Endothelial cell (in vitro differentiated cells): ENCODE measurements around the gene NDUFA3. TPM values are rescaled to one million over a fixed set of nuclear protein-coding genes. Genes with fewer than 3 reads are reported as not detected.

Experiments used
- DNase-seq: peaks from one replicate; pipeline ENCODE4 v3.0.0; 2021; ENCODE audit warnings: low spot score
- H3K27ac Mint-ChIP-seq: one replicate; pipeline ENCODE4 v1.8.0; 2021; ENCODE audit warnings: mixed read lengths, inconsistent platforms; ENCODE audit not compliant: unreplicated experiment
- H3K27me3 Mint-ChIP-seq: one replicate; pipeline ENCODE4 v1.8.0; 2021; ENCODE audit warnings: mild to moderate bottlenecking, moderate library complexity, mixed read lengths, inconsistent platforms; ENCODE audit not compliant: unreplicated experiment
- H3K36me3 Mint-ChIP-seq: one replicate; pipeline ENCODE4 v1.8.0; 2021; ENCODE audit warnings: mild to moderate bottlenecking, low read depth, mixed read lengths, inconsistent platforms; ENCODE audit not compliant: unreplicated experiment
- H3K4me1 Mint-ChIP-seq: one replicate; pipeline ENCODE4 v1.8.0; 2021; ENCODE audit warnings: mild to moderate bottlenecking, mixed read lengths, inconsistent platforms; ENCODE audit not compliant: unreplicated experiment
- H3K4me3 Mint-ChIP-seq: one replicate; pipeline ENCODE4 v1.8.0; 2021; ENCODE audit warnings: mild to moderate bottlenecking, mixed read lengths, inconsistent platforms; ENCODE audit not compliant: unreplicated experiment
- H3K9me3 Mint-ChIP-seq: one replicate; pipeline ENCODE4 v1.8.0; 2021; ENCODE audit warnings: mixed read lengths, inconsistent platforms; ENCODE audit not compliant: unreplicated experiment
- total RNA-seq: library from RNA; stranded (reverse); fragmentation: NEBNext Ultra II Directional; extraction: Animal tissue kit (Norgen Biotek cat#: 25700); gene quantifications from one replicate; pipeline ENCODE4 v1.2.1, GENCODE V29; 2021; ENCODE audit not compliant: unreplicated experiment
- TF ChIP-seq, protein P1 (sequence below): fragments of 200-600 bp; sonication (generic); IDR thresholded peaks from one replicate; pipeline ENCODE4 v1.5.0; 2021; ENCODE audit warnings: antibody characterized with exemption; ENCODE audit not compliant: unreplicated experiment

The NDUFA3 gene
- total RNA-seq, 1 donor from 2014 or later = 126 TPM

DNA sequence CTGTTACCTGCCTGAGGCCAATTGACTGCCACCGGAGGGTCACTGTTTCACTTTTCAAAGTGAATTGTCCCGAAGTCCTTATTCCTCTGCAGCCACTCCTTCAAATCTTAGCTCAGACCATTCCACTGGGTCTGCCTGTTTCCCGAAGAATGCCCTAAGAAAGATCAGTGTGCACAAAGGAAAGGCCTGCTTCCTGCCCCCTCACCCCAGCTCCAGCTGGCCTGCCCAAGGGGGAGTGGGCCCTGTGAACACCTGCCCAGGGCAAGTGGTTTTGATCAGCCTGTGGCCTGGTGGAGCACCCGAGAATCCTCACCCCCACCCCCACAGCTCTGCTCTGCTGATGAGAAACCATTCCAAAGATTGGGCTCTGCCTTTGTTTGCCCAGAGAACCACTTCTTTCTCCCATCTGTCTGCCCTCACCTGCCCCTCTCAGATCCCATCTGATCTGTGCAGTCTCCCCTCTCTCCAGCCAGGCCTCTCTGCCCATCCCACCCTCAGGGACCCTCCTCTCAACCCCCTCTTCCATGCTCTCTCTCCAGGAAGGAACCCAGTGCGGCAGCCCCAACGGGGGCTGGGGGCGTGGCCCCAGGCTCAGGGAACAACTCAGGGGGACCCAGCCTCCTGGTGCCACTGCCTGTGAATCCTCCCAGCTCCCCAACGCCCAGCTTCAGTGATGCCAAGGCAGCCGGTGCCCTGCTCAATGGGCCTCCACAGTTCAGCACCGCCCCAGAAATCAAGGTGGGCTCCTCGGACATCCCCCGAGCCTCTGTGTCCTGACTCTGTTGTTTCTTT is 46.6 kb downstream of the NDUFA3 start:
- Mint-ChIP-seq H3K9me3 (no peaks in the 10 kb centered on the region), H3K27ac (peak overlapping the region; percentile 94), H3K27me3 (peaks cover 8% of the 10 kb centered on the region), H3K4me3 (peak overlapping the region; percentile 70), H3K36me3 (peaks cover 59% of the 10 kb centered on the region), H3K4me1 (peaks cover 16% of the 10 kb centered on the region)
- TF ChIP-seq, protein P1, sequence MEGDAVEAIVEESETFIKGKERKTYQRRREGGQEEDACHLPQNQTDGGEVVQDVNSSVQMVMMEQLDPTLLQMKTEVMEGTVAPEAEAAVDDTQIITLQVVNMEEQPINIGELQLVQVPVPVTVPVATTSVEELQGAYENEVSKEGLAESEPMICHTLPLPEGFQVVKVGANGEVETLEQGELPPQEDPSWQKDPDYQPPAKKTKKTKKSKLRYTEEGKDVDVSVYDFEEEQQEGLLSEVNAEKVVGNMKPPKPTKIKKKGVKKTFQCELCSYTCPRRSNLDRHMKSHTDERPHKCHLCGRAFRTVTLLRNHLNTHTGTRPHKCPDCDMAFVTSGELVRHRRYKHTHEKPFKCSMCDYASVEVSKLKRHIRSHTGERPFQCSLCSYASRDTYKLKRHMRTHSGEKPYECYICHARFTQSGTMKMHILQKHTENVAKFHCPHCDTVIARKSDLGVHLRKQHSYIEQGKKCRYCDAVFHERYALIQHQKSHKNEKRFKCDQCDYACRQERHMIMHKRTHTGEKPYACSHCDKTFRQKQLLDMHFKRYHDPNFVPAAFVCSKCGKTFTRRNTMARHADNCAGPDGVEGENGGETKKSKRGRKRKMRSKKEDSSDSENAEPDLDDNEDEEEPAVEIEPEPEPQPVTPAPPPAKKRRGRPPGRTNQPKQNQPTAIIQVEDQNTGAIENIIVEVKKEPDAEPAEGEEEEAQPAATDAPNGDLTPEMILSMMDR = no peak
- no peak for DNase-seq

DNA sequence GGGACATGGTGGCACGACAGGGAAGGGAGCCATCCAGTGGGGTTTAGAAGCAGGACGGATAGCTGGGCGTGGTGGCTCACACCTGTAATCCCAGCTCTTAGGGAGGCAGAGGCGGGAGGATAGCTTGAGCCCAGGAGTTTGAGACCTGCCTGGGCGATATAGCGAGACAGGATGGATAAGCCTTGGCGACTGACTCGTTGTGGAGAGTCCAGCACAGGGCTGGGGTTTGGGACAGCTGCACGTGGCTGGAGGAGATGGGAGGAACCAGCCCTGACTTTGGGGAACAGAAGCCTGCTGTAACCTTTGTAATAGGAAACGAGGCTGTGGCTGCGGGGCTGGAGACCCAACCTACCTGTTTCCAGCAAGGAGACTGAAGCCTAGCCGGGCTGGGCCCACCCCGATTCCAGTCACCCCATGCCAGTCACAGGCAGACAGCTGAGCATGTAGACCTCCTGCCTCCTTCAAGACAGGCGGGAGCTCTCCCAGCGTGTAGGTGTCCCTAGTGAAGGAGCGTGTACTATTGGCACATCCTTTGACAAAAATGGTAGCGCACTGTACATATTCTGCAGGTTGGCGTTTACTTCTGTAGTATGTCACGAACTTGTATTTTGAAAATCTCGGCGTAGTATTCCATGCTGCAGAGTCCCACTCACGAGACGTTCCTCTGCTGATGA is 48.8 kb downstream of the NDUFA3 start:
- TF ChIP-seq, protein P1 = no peak
- Mint-ChIP-seq H3K4me3 (peak overlapping the region; percentile 70), H3K36me3 (peaks cover 47% of the 10 kb centered on the region), H3K4me1 (peaks cover 19% of the 10 kb centered on the region), H3K27ac (peak overlapping the region; percentile 19), H3K9me3 (no peaks in the 10 kb centered on the region), H3K27me3 (peaks cover 8% of the 10 kb centered on the region)
- DNase-seq = no peak

DNA sequence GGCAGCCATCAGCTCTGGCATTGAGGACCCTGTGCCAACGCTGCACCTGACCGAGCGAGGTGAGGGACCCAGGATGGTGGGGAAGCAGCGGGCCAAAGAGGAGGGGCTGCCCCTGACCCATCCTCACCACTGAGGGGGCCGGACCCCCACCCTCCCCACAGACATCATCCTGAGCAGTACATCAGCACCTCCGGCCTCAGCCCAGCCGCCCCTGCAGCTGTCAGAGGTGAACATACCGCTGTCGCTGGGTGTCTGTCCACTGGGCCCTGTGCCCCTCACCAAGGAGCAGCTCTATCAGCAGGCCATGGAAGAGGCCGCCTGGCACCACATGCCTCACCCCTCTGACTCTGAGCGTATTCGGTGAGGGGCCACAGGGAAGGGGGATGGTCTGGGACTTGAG is 49.6 kb downstream of the NDUFA3 start:
- Mint-ChIP-seq H3K4me1 (peaks cover 19% of the 10 kb centered on the region), H3K27ac (no peak overlapping the region), H3K36me3 (peaks cover 44% of the 10 kb centered on the region), H3K27me3 (peaks cover 11% of the 10 kb centered on the region), H3K9me3 (no peaks in the 10 kb centered on the region), H3K4me3 (no peak overlapping the region)
- TF ChIP-seq, protein P1 = no peak
- DNase-seq = no peak

DNA sequence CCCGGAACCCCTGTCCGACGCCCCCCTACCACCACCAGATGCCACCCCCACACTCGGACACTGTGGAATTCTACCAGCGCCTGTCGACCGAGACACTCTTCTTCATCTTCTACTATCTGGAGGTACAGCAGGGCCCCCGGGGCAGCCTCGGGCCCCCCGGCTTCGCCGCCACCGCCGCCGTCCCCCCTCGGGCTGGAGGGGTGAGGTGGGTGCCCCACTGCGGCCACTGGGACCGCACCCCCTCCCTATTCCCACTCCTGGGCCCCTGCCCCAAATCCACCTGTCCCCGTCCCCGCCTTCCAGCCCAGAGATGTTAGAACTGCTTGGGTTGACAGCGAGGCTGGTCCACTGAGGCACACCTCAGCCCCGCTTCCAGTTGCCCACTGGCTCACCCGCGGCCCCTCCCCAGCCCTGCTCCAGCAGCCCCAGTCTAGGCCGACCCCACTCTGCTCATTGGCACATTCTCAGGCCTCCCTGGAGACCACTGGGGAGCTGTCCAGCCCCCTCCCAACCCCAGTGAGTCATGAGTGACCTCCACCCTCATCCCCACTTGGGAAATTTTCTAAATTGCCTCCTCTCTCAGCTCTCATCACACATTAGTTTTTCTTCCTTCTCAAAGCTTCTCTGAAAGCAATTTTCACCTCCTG is 50.3 kb downstream of the NDUFA3 start:
- H3K9me3 Mint-ChIP-seq = no peaks in the 10 kb centered on the region
- TF ChIP-seq, protein P1 = no peak
- H3K4me1 Mint-ChIP-seq = peaks cover 17% of the 10 kb centered on the region
- peak overlapping the region; percentile 82 for H3K27ac Mint-ChIP-seq
- H3K4me3 Mint-ChIP-seq = peak overlapping the region; percentile 88
- H3K27me3 Mint-ChIP-seq = peaks cover 11% of the 10 kb centered on the region
- DNase-seq = no peak
- peaks cover 39% of the 10 kb centered on the region for H3K36me3 Mint-ChIP-seq
